Subcutaneous abdominal adipose tissue (tissue), 5 donors: ENCODE results near the gene PALLD.

Experiments used
- H3K27ac ChIP-seq: one replicate; pipeline ENCODE4 v1.7.0; 2013; ENCODE audit warnings: low read depth, mild to moderate bottlenecking, inconsistent platforms, low read length, moderate library complexity
- H3K27me3 ChIP-seq, 5 donors: one replicate each; pipeline ENCODE4 v1.7.0; 2013; ENCODE audit warnings: low read length in 5 of 5, inconsistent platforms in 1 of 5; ENCODE audit not compliant: control insufficient read depth in 5 of 5, insufficient read depth in 4 of 5
- H3K36me3 ChIP-seq, 5 donors: one replicate each; pipeline ENCODE4 v1.7.0; 2013; ENCODE audit warnings: low read length in 5 of 5; ENCODE audit not compliant: control insufficient read depth in 5 of 5, insufficient read depth in 5 of 5
- H3K4me1 ChIP-seq, 5 donors: one replicate each; pipeline ENCODE4 v1.7.0; 2013; ENCODE audit warnings: low read length in 5 of 5, mild to moderate bottlenecking in 3 of 5, moderate library complexity in 1 of 5; ENCODE audit not compliant: control insufficient read depth in 5 of 5, insufficient read depth in 5 of 5
- H3K4me3 ChIP-seq, 5 donors: one replicate each; pipeline ENCODE4 v1.7.0; 2013; ENCODE audit warnings: low read length in 5 of 5, low read depth in 1 of 5
- H3K9ac ChIP-seq, 5 donors: one replicate each; pipeline ENCODE4 v1.7.0; 2013; ENCODE audit warnings: low read length in 5 of 5, mild to moderate bottlenecking in 4 of 5, moderate library complexity in 3 of 5
- H3K9me3 ChIP-seq, 5 donors: one replicate each; pipeline ENCODE4 v1.7.0; 2013; ENCODE audit warnings: low read length in 5 of 5; ENCODE audit not compliant: control insufficient read depth in 5 of 5
- donor health status: healthy.
- donor health status: healthy.
- donor health status: healthy.
- donor health status: healthy.
- donor health status: healthy.

Gene PALLD

DNA sequence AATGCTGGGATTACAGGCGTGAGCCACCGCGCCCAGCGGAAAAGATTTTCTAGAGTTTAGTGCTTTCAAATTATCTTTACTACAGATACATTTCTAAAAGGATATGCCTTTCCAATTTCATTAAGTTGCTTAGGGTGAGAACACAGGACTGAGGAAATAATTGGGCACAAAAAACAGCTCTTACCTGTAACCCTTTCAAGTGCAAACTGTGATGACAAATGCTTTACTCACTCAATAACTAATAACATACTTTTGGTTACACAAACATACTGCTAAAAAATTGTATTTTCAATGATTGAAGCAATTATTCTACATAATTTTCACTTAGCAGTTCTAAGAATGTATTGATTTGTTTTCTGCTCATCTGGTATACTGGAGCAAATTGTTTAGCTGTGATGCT, 40.2 kb downstream of the PALLD start:
- no peak overlapping the region for H3K9ac ChIP-seq
- H3K27me3 ChIP-seq = no peaks in the 10 kb centered on the region
- H3K4me1 ChIP-seq = peaks cover 0 to 9% (median 3%) of the 10 kb centered on the region in 5 donors
- H3K9me3 ChIP-seq = no peaks in the 10 kb centered on the region
- H3K36me3 ChIP-seq = no peaks in the 10 kb centered on the region
- H3K4me3 ChIP-seq = no peak overlapping the region
- H3K27ac ChIP-seq = no peak overlapping the region

DNA sequence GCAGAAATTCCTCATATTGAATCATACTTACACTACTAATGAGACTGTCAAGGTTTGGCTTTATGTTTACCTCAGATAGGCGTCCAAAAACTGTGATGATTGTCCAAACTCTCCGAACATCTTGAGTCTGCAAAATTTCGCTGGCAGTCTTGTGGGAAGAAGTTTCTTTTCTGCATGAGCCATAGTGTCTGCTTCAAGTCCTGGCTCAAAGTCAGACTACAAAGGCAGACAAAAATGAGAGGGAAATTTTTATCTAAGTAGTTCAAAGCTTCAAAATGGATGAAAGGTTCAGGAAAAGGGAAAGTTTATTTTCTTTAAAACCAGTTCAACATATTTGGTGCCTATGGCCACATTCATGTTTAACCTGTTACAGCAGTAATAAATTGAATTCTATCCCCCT, 40.7 kb downstream of the PALLD start:
- Histone ChIP-seq H3K9ac (no peak overlapping the region), H3K4me3 (no peak overlapping the region), H3K4me1 (peaks cover 0 to 9% (median 3%) of the 10 kb centered on the region in 5 donors), H3K27me3 (no peaks in the 10 kb centered on the region), H3K27ac (no peak overlapping the region), H3K9me3 (no peaks in the 10 kb centered on the region), H3K36me3 (no peaks in the 10 kb centered on the region)

DNA sequence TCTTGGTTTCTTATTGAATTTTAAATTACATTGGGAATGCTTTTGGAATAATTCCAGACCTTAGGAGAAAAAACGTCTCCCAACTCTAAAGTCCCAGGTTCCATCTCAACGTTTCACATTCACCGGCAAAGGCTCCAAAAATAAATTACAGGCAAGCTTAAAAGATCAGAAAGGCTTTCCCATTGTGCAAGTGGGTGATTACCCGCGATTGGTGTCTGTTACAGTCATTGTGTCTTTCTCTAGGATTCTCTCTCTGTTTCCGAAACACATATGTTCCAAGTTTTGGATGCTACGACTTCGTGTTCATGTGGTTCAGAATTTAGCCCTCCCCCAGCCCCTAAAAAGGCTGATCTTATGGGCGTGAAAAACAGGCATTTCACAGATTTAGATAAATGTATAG, 41.8 kb downstream of the PALLD start:
- Histone ChIP-seq H3K4me1 (peaks cover 0 to 9% (median 3%) of the 10 kb centered on the region in 5 donors), H3K36me3 (no peaks in the 10 kb centered on the region), H3K9ac (no peak overlapping the region), H3K27me3 (no peaks in the 10 kb centered on the region), H3K4me3 (no peak overlapping the region), H3K9me3 (no peaks in the 10 kb centered on the region), H3K27ac (no peak overlapping the region)

DNA sequence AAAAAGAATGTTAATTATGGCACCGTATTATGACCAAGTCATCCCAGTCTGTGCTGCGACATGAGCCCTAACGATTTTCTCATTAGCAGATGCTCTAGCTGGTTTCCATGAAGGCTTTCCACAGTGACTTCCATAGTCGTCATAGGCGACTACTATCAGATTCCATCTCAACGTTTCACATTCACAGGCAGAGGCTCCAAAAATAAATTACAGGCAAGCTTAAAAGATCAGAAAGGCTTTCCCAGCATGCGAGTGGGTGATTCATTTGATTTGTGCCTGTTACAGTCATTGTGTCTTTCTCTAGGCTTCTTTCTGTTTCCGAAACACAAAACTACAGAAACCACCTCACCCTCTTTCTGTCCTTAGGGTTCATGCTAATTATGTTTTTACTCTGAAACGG, 43.2 kb downstream of the PALLD start:
- no peak overlapping the region for H3K9ac ChIP-seq

GRCh38 chr4:168540503-168541265, 43.8 kb downstream of the PALLD start:
- no peaks in the 10 kb centered on the region for H3K9me3 ChIP-seq
- H3K4me3 ChIP-seq = no peak overlapping the region

More for the DNA sequence above, 43.2 kb downstream of the PALLD start:
- peaks cover 0 to 9% (median 3%) of the 10 kb centered on the region in 5 donors for H3K4me1 ChIP-seq
- H3K4me3 ChIP-seq = no peak overlapping the region
- H3K36me3 ChIP-seq = no peaks in the 10 kb centered on the region
- H3K9me3 ChIP-seq = no peaks in the 10 kb centered on the region
- no peaks in the 10 kb centered on the region for H3K27me3 ChIP-seq
- no peak overlapping the region for H3K27ac ChIP-seq

DNA sequence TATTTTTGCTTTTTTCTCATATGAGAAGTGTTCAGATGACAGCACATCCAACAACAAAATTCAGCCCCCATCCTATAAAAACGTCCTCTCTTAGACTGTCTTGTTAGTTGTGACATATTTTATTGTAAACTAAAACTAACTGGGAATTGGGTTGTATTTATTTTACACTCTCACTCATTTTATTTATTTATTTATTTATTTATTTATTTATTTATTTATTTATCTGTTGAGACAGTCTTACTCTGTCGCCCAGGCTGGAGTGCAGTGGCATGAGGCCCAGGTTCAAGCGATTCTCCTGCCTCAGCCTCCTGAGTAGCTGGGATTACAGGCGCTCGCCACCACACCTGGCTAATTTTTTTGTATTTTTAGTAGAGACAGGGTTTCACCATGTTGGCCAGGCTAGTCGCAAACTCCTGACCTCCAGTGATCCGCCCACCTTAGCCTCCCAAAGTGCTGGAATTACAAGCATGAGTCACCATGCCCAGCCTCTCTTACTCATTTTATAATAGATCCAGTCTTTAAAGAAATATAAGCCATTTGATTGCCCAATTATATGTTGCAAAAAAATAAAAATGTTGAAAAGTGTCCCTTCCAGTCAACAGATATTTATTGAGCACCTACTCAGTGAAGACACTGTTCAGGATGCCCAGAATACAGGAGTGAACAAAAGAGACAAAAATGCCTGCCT, 44.6 kb downstream of the PALLD start:
- H3K36me3 ChIP-seq = no peaks in the 10 kb centered on the region
- no peaks in the 10 kb centered on the region for H3K27me3 ChIP-seq
- no peak overlapping the region for H3K9ac ChIP-seq
- H3K27ac ChIP-seq = no peak overlapping the region
- H3K4me1 ChIP-seq = peaks cover 0 to 2% (median 0%) of the 10 kb centered on the region in 5 donors
- H3K4me3 ChIP-seq = no peak overlapping the region
- H3K9me3 ChIP-seq = no peaks in the 10 kb centered on the region

More at GRCh38 chr4:168540503-168541265, 43.8 kb downstream of the PALLD start:
- H3K9ac ChIP-seq = no peak overlapping the region
- no peaks in the 10 kb centered on the region for H3K36me3 ChIP-seq
- no peaks in the 10 kb centered on the region for H3K27me3 ChIP-seq
- peaks cover 0 to 7% (median 3%) of the 10 kb centered on the region in 5 donors for H3K4me1 ChIP-seq
- no peak overlapping the region for H3K27ac ChIP-seq

DNA sequence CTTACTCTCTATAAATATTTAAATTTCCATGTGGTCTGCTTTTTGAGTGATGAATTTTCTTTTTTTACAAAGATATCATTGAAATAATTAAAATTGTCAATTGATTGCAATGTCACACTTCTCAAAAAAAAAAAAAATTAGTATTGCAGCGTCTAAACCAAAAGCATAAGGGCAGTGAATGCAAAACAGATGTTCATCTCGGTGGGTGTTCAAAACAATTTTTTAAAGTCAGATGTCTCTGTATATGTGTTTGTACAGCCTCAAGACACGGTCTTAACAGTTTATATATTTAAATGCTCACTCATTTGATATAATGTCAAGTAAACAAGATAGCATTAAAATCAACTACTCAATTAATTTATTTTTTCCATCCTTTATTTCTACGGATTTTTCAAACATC, 52.3 kb downstream of the PALLD start:
- no peak overlapping the region for H3K27ac ChIP-seq
- no peak overlapping the region for H3K9ac ChIP-seq
- H3K9me3 ChIP-seq = no peaks in the 10 kb centered on the region
- H3K4me1 ChIP-seq = peaks cover 0 to 16% (median 0%) of the 10 kb centered on the region in 5 donors
- no peaks in the 10 kb centered on the region for H3K27me3 ChIP-seq
- no peaks in the 10 kb centered on the region for H3K36me3 ChIP-seq
- no peak overlapping the region for H3K4me3 ChIP-seq

- no peak overlapping the region for H3K4me3 ChIP-seq
- no peaks in the 10 kb centered on the region for H3K9me3 ChIP-seq
- H3K36me3 ChIP-seq = no peaks in the 10 kb centered on the region
- H3K4me1 ChIP-seq = peaks cover 0 to 17% (median 0%) of the 10 kb centered on the region in 5 donors
- H3K9ac ChIP-seq = no peak overlapping the region
- H3K27ac ChIP-seq = no peak overlapping the region
- no peaks in the 10 kb centered on the region for H3K27me3 ChIP-seq
Measured at GRCh38 chr4:168550064-168550766, 53.4 kb downstream of the PALLD start.

DNA sequence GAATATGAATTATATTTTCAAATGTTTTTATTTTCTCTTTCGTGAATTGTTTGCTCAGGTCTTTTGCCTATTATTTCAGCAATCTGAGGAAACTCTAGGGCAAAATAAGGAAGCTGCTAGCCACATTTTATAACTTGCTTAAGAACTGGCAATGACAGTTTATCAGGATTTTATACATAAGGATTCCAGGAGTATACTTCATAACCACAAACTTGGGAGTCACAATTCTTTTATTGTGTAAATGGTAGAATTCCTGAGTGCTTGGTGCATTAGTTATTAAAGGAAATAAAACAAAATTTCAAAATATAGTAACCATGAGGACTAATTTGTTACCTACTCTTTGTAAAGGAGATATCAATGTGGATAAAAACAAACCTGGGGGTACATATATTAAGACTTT, 54.4 kb downstream of the PALLD start:
- H3K4me3 ChIP-seq = no peak overlapping the region
- H3K27me3 ChIP-seq = no peaks in the 10 kb centered on the region
- no peak overlapping the region for H3K27ac ChIP-seq
- no peaks in the 10 kb centered on the region for H3K9me3 ChIP-seq
- no peak overlapping the region for H3K9ac ChIP-seq
- no peaks in the 10 kb centered on the region for H3K36me3 ChIP-seq
- H3K4me1 ChIP-seq = peaks cover 0 to 17% (median 0%) of the 10 kb centered on the region in 5 donors
